DMS153 treated with DMSO at 0.1 percent for 48 hours (cell line): ENCODE results near the gene IL12RB1.
"Not testable (repeated sequence)": the region's sequence is repeated elsewhere in the genome, so short reads cannot be mapped to it uniquely, and the experiment has no call there.

Source experiments
- DNase-seq: peaks from one replicate; lab custom pipeline; 2025; ENCODE audit not compliant: unreplicated experiment; lab: John Stamatoyannopoulos, UW

The IL12RB1 gene

GRCh38 chr19:18090545-18091216, 3.9 kb upstream of the IL12RB1 start:
- DNase-seq = no peak

GRCh38 chr19:18089726-18090125, 3.0 kb upstream of the IL12RB1 start:
- no peak for DNase-seq

- not testable (repeated sequence) for DNase-seq
Observed at GRCh38 chr19:18089096-18089541, 2.4 kb upstream of the IL12RB1 start.

- no peak for DNase-seq
Observed at GRCh38 chr19:18085702-18086457, 854 bp downstream of the IL12RB1 start.

- no peak for DNase-seq
Observed at GRCh38 chr19:18083929-18084684, 2.6 kb downstream of the IL12RB1 start.

GRCh38 chr19:18074192-18074591, 12.5 kb downstream of the IL12RB1 start:
- DNase-seq = no peak

- DNase-seq = no peak
Observed at GRCh38 chr19:18073197-18073596, 13.5 kb downstream of the IL12RB1 start.

GRCh38 chr19:18072335-18072734, 14.4 kb downstream of the IL12RB1 start:
- no peak for DNase-seq

GRCh38 chr19:18070181-18070580, 16.6 kb downstream of the IL12RB1 start:
- DNase-seq = no peak

GRCh38 chr19:18069383-18069782, 17.4 kb downstream of the IL12RB1 start:
- no peak for DNase-seq

GRCh38 chr19:18068395-18068794, 18.3 kb downstream of the IL12RB1 start:
- DNase-seq = no peak

- DNase-seq = no peak
Observed at GRCh38 chr19:18065173-18065495, 21.6 kb downstream of the IL12RB1 start.

- no peak for DNase-seq
Observed at GRCh38 chr19:18063463-18063862, 23.3 kb downstream of the IL12RB1 start.

GRCh38 chr19:18062028-18062427, 24.7 kb downstream of the IL12RB1 start:
- no peak for DNase-seq

GRCh38 chr19:18060472-18060871, 26.3 kb downstream of the IL12RB1 start:
- no peak for DNase-seq

- DNase-seq = no peak
Observed at GRCh38 chr19:18059902-18060301, 26.8 kb downstream of the IL12RB1 start.

GRCh38 chr19:18059297-18059696, 27.4 kb downstream of the IL12RB1 start:
- DNase-seq = no peak

GRCh38 chr19:18058208-18059009, 28.3 kb downstream of the IL12RB1 start:
- peak; percentile 55 for DNase-seq

GRCh38 chr19:18057557-18057956, 29.2 kb downstream of the IL12RB1 start:
- no peak for DNase-seq

GRCh38 chr19:18055967-18056366, 30.8 kb downstream of the IL12RB1 start:
- DNase-seq = no peak

GRCh38 chr19:18053576-18054219, 33.0 kb downstream of the IL12RB1 start:
- no peak for DNase-seq
